HEK293 (cell line): Measurements from ENCODE around the gene ANKRD40CL.
A peak's percentile ranks its signal among the peaks of the same experiment; 100 is the strongest.

ENCODE experiments used
- CTCF ChIA-PET: fragments of 350-600 bp; formaldehyde crosslinking; extraction: SDS; loops from one replicate; lab custom pipeline; 2021; ENCODE audit warnings: antibody characterized with exemption; lab: Yijun Ruan, JAX
- POLR2A ChIA-PET: fragments of 300-600 bp; formaldehyde crosslinking; extraction: SDS; loops from one replicate; lab custom pipeline; 2020; ENCODE audit warnings: antibody characterized with exemption, inconsistent platforms; lab: Yijun Ruan, JAX
- H3K27ac ChIP-seq: fragments of 200-500 bp; sonication (Bioruptor generic); 2 replicates; pipeline ENCODE4 v1.5.1; 2014; ENCODE audit warnings: low read depth, low read length, control low read depth, inconsistent platforms; ENCODE audit errors: extremely low read depth
- H3K36me3 ChIP-seq, 2 experiments: fragments of 200-500 bp in 1 of 2; sonication (Bioruptor generic) in 1 of 2; 1 replicate in 1 of 2; 2 replicates in 1 of 2; pipeline ENCODE4 v1.5.1; 2014 to 2017; ENCODE audit warnings: inconsistent platforms in 2 of 2, low read length in 2 of 2; ENCODE audit not compliant: control insufficient read depth in 2 of 2, insufficient read depth in 1 of 2
- H3K4me1 ChIP-seq: fragments of 200-500 bp; sonication (Bioruptor generic); 2 replicates; pipeline ENCODE4 v1.5.1; 2014; ENCODE audit warnings: mild to moderate bottlenecking, low read length, inconsistent platforms; ENCODE audit not compliant: control insufficient read depth, insufficient read depth
- H3K4me3 ChIP-seq: 2 replicates; pipeline ENCODE4 v1.5.1; 2011; ENCODE audit warnings: low read depth, mild to moderate bottlenecking, control low read depth, low read length, moderate library complexity
- H3K9me3 ChIP-seq: fragments of 200-500 bp; sonication (Bioruptor generic); 2 replicates; pipeline ENCODE4 v1.5.1; 2014; ENCODE audit warnings: low read depth, low read length, inconsistent platforms; ENCODE audit not compliant: control insufficient read depth, insufficient read depth
- HOXD13 ChIP-seq: sonication (generic); formaldehyde crosslinking; IDR thresholded peaks from 2 replicates; pipeline ENCODE4 v1.8.0; 2022; ENCODE audit warnings: missing genetic modification reagents, borderline replicate concordance
- KLF1 ChIP-seq: fragments of 450-650 bp; formaldehyde crosslinking; IDR thresholded peaks from 2 replicates; pipeline ENCODE4 v1.5.1; 2016; ENCODE audit warnings: missing biosample characterization, missing genetic modification characterization
- KLF16 ChIP-seq: fragments of 450-650 bp; formaldehyde crosslinking; IDR thresholded peaks from 2 replicates; pipeline ENCODE4 v1.5.1; 2017; ENCODE audit warnings: missing biosample characterization, missing genetic modification characterization
- PRDM10 ChIP-seq: fragments of 450-650 bp; formaldehyde crosslinking; IDR thresholded peaks from 2 replicates; pipeline ENCODE4 v1.5.1; 2016; ENCODE audit warnings: missing biosample characterization, missing genetic modification characterization
- SCRT2 ChIP-seq: fragments of 450-650 bp; formaldehyde crosslinking; IDR thresholded peaks from 2 replicates; pipeline ENCODE4 v1.5.1; 2016; ENCODE audit warnings: missing biosample characterization, missing genetic modification characterization
- SP3 ChIP-seq: fragments of 450-650 bp; formaldehyde crosslinking; IDR thresholded peaks from 2 replicates; pipeline ENCODE4 v1.5.1; 2016; ENCODE audit warnings: missing biosample characterization, missing genetic modification characterization
- WT1 ChIP-seq: fragments of 450-650 bp; formaldehyde crosslinking; IDR thresholded peaks from 2 replicates; pipeline ENCODE4 v1.5.1; 2016; ENCODE audit warnings: missing biosample characterization, missing genetic modification characterization
- ZNF121 ChIP-seq: fragments of 450-650 bp; formaldehyde crosslinking; IDR thresholded peaks from 2 replicates; pipeline ENCODE4 v1.5.1; 2016; ENCODE audit warnings: missing biosample characterization, missing genetic modification characterization
- ZNF175 ChIP-seq: fragments of 450-650 bp; formaldehyde crosslinking; IDR thresholded peaks from 2 replicates; pipeline ENCODE4 v1.5.1; 2016; ENCODE audit warnings: missing biosample characterization, missing genetic modification characterization
- ZNF2 ChIP-seq: fragments of 450-650 bp; formaldehyde crosslinking; IDR thresholded peaks from 2 replicates; pipeline ENCODE4 v1.5.1; 2016; ENCODE audit warnings: missing biosample characterization, missing genetic modification characterization
- ZNF23 ChIP-seq: fragments of 450-650 bp; formaldehyde crosslinking; IDR thresholded peaks from 2 replicates; pipeline ENCODE4 v1.5.1; 2016; ENCODE audit warnings: missing biosample characterization, missing genetic modification characterization, borderline replicate concordance
- ZNF292 ChIP-seq: fragments of 450-650 bp; formaldehyde crosslinking; IDR thresholded peaks from 2 replicates; pipeline ENCODE4 v1.5.1; 2016; ENCODE audit warnings: low read depth, missing biosample characterization, missing genetic modification characterization, borderline replicate concordance
- ZNF510 ChIP-seq: fragments of 450-650 bp; formaldehyde crosslinking; IDR thresholded peaks from 2 replicates; pipeline ENCODE4 v1.5.1; 2018; ENCODE audit warnings: mild to moderate bottlenecking, missing genetic modification characterization, missing biosample characterization; ENCODE audit not compliant: insufficient replicate concordance
- ZNF571 ChIP-seq: fragments of 450-650 bp; formaldehyde crosslinking; IDR thresholded peaks from 2 replicates; pipeline ENCODE4 v1.5.0; 2017; ENCODE audit warnings: missing biosample characterization, missing genetic modification characterization
- ZNF596 ChIP-seq: fragments of 450-650 bp; IDR thresholded peaks from 2 replicates; pipeline ENCODE4 v1.5.0; 2018; ENCODE audit warnings: missing biosample characterization, mild to moderate bottlenecking, missing genetic modification characterization, moderate library complexity
- ZNF704 ChIP-seq: fragments of 450-650 bp; formaldehyde crosslinking; IDR thresholded peaks from 2 replicates; pipeline ENCODE4 v1.5.1; 2016; ENCODE audit warnings: missing biosample characterization, missing genetic modification characterization
- ZNF776 ChIP-seq: fragments of 450-650 bp; formaldehyde crosslinking; IDR thresholded peaks from 2 replicates; pipeline ENCODE4 v1.5.0; 2017; ENCODE audit warnings: missing biosample characterization, missing genetic modification characterization, borderline replicate concordance
- ZNF791 ChIP-seq: fragments of 450-650 bp; formaldehyde crosslinking; IDR thresholded peaks from 2 replicates; pipeline ENCODE4 v1.5.1; 2016; ENCODE audit warnings: missing biosample characterization, missing genetic modification characterization
- ZNF837 ChIP-seq: fragments of 450-650 bp; formaldehyde crosslinking; IDR thresholded peaks from 2 replicates; pipeline ENCODE4 v1.5.1; 2016; ENCODE audit warnings: missing biosample characterization, missing genetic modification characterization

Gene ANKRD40CL

GRCh38 chr17:50770346-50770745, 3.0 kb upstream of the ANKRD40CL start:
- H3K27ac ChIP-seq = no peak overlapping the region
- no peaks in the 10 kb centered on the region for H3K4me1 ChIP-seq
- no peak for TF ChIP-seq ZNF837 (tag by site-specific recombination)
- TF ChIP-seq ZNF175 (tag by site-specific recombination) = no peak
- TF ChIP-seq ZNF23 = no peak
- no peaks in the 10 kb centered on the region for H3K9me3 ChIP-seq
- POLR2A ChIA-PET = interaction anchor here (0.6 to 1.3 kb wide), 2 partner anchors 12 to 82 kb away, joined by 3 to 5 read pairs; no protein-coding TSS in a partner anchor
- no peaks in the 10 kb centered on the region for H3K36me3 ChIP-seq
- CTCF ChIA-PET = interaction anchor here (3.5 kb wide), 1 partner anchor 12 kb away, joined by 27 read pairs; no protein-coding TSS in a partner anchor
- no peak overlapping the region for H3K4me3 ChIP-seq

- CTCF ChIA-PET = interaction anchor here (1.0 to 3.5 kb wide), 2 partner anchors 8 to 13 kb away, joined by 4 to 27 read pairs; no protein-coding TSS in a partner anchor
- no peak overlapping the region for H3K4me3 ChIP-seq
- POLR2A ChIA-PET = interaction anchor here (0.6 to 1.3 kb wide), 2 partner anchors 13 to 83 kb away, joined by 3 to 5 read pairs; no protein-coding TSS in a partner anchor
- no peaks in the 10 kb centered on the region for H3K9me3 ChIP-seq
- H3K36me3 ChIP-seq = no peaks in the 10 kb centered on the region
- no peaks in the 10 kb centered on the region for H3K4me1 ChIP-seq
- H3K27ac ChIP-seq = no peak overlapping the region
- TF ChIP-seq HOXD13 (CRISPR knock-in tag) (no peak), KLF16 (tag by site-specific recombination) (no peak), ZNF791 (tag by site-specific recombination) (no peak), ZNF510 (tag by site-specific recombination) (no peak), ZNF121 (tag by site-specific recombination) (no peak), ZNF704 (tag by site-specific recombination) (no peak), ZNF596 (tag by site-specific recombination) (no peak), SCRT2 (no peak), ZNF2 (tag by site-specific recombination) (no peak), WT1 (no peak), ZNF571 (no peak)
- TF ChIP-seq, all 188 proteins: peak for 0
Observed at GRCh38 chr17:50769884-50770283, 2.6 kb upstream of the ANKRD40CL start.

GRCh38 chr17:50768346-50768761, 1.0 kb upstream of the ANKRD40CL start:
- POLR2A ChIA-PET = interaction anchor here (0.6 to 0.7 kb wide), 3 partner anchors 60 to 190 kb away, joined by 3 to 4 read pairs (median 3); no protein-coding TSS in a partner anchor
- no peaks in the 10 kb centered on the region for H3K36me3 ChIP-seq
- H3K4me1 ChIP-seq = peaks cover 5% of the 10 kb centered on the region
- CTCF ChIA-PET = interaction anchor here (3.5 kb wide), 1 partner anchor 14 kb away, joined by 27 read pairs; no protein-coding TSS in a partner anchor
- no peak overlapping the region for H3K27ac ChIP-seq
- no peaks in the 10 kb centered on the region for H3K9me3 ChIP-seq
- TF ChIP-seq KLF1 (tag by site-specific recombination) (peak; percentile 92), SP3 (tag by site-specific recombination) (0 out of 2 replicates have a peak, but pooled peaks have one; percentile 22), ZNF292 (tag by site-specific recombination) (no peak), ZNF776 (tag by site-specific recombination) (no peak)
- TF ChIP-seq, all 188 proteins: peak for 2
- H3K4me3 ChIP-seq = no peak overlapping the region

- CTCF ChIA-PET = interaction anchor here (1.3 kb wide), 1 partner anchor 16 kb away, joined by 4 read pairs; no protein-coding TSS in a partner anchor
- Histone ChIP-seq H3K9me3 (no peaks in the 10 kb centered on the region), H3K4me1 (peaks cover 8% of the 10 kb centered on the region), H3K36me3 (no peaks in the 10 kb centered on the region), H3K27ac (no peak overlapping the region), H3K4me3 (no peak overlapping the region)
- no peak for TF ChIP-seq ZNF510 (tag by site-specific recombination)
- TF ChIP-seq PRDM10 (tag by site-specific recombination) = peak; percentile 50; the same call in 1 of the 2 replicates
- POLR2A ChIA-PET = no interaction called here
Observed at GRCh38 chr17:50767030-50767429, 288 bp downstream of the ANKRD40CL start.
